ENCODE data around the gene UBASH3B. TPM values are rescaled to one million over a fixed set of nuclear protein-coding genes. Genes with fewer than 3 reads are reported as not detected.

The UBASH3B gene
- total RNA-seq, 1 donor from 2014 or later, result 19.3 TPM

DNA sequence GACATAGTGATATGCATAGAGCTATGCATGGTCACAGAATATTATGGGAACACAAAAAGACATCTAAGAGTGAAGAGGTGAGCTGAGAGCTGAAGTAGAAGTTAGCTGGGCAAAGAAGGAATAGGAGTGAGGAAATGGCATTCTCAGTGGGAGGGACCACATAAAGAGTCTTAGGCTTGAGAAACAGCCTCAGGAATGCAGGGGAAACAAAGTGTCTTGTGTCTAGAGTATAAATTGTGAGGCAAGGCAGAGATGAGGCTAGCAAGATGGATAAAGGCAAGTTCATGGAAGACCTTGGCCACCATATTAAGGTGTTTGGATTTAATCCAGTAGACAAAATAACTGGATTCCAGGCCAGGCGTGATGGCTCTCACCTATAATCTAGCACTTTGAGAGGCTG, 142.1 kb downstream of the UBASH3B start:
- Mint-ChIP-seq H3K27me3 (ENCODE audit: low read depth) (no peaks in the 10 kb centered on the region), H3K4me1 (ENCODE audit: low read depth) (peaks cover 2% of the 10 kb centered on the region), H3K36me3 (ENCODE audit: low read depth) (peaks cover 19% of the 10 kb centered on the region), H3K27ac (no peak overlapping the region), H3K4me3 (ENCODE audit: low read depth) (no peak overlapping the region), H3K9me3 (no peaks in the 10 kb centered on the region)
- DNase-seq (ENCODE audit: low spot score), result no peak
- intact Hi-C loops (cut with micrococcal nuclease), result loop anchor here (10.0 kb wide), 1 partner anchor 227 kb away; no protein-coding TSS in a partner anchor

GRCh38 chr11:122799406-122800105, 144.0 kb downstream of the UBASH3B start:
- Mint-ChIP-seq H3K9me3 (no peaks in the 10 kb centered on the region), H3K4me1 (ENCODE audit: low read depth) (peaks cover 18% of the 10 kb centered on the region), H3K27ac (no peak overlapping the region), H3K36me3 (ENCODE audit: low read depth) (peaks cover 19% of the 10 kb centered on the region), H3K27me3 (ENCODE audit: low read depth) (no peaks in the 10 kb centered on the region), H3K4me3 (ENCODE audit: low read depth) (no peak overlapping the region)
- intact Hi-C loops (cut with micrococcal nuclease), result loop anchor here (10.0 kb wide), 1 partner anchor 225 kb away; no protein-coding TSS in a partner anchor
- DNase-seq (ENCODE audit: low spot score), result no peak

DNA sequence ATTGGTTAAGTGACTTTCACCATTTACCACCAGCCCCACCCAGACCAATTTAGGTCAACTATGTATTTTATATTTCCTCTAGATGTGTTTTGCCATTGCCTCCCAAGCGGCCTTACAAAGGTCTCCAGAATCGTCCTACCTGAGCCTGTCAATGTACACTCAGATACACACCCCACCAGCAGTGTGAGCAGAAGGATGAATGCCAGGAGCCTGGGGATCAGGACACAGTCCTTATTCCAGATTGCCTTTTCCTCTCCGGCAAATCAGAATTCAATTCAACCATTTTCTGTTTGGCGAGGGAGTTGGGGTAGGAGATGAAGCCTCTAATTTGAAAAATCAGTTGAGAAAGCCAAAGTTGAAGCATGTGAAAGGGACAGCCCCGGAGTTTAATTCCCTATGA, 147.4 kb downstream of the UBASH3B start:
- intact Hi-C loops (cut with micrococcal nuclease), result no loop called here
- Mint-ChIP-seq H3K4me3 (ENCODE audit: low read depth) (no peak overlapping the region), H3K9me3 (no peaks in the 10 kb centered on the region), H3K27ac (no peak overlapping the region), H3K36me3 (ENCODE audit: low read depth) (peaks cover 8% of the 10 kb centered on the region), H3K27me3 (ENCODE audit: low read depth) (no peaks in the 10 kb centered on the region), H3K4me1 (ENCODE audit: low read depth) (peaks cover 28% of the 10 kb centered on the region)
- no peak for DNase-seq (ENCODE audit: low spot score)

DNA sequence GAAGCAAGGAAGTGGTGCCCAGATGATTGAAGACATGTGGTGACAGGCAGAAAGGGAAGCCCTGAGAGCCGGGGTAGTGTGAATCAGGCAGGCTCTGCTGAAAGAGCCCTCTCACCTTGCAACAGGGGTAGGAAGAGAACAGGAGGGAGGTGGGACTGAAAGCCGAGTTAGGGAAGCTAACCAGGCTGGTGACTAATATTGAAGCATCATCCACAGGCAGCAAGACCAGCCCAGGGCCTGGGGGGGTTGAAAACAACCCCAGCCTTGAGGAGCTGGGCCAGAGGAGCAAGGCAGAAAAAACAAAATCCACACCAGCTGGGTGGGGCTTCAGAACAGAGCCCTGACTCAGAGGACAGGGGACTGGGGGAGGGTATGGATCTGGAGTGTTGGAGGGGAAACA, 147.8 kb downstream of the UBASH3B start:
- intact Hi-C loops (cut with micrococcal nuclease), result no loop called here
- H3K27ac Mint-ChIP-seq, result peak overlapping the region; percentile 20
- peaks cover 32% of the 10 kb centered on the region for H3K4me1 Mint-ChIP-seq (ENCODE audit: low read depth)
- H3K4me3 Mint-ChIP-seq (ENCODE audit: low read depth), result no peak overlapping the region
- H3K27me3 Mint-ChIP-seq (ENCODE audit: low read depth), result no peaks in the 10 kb centered on the region
- H3K36me3 Mint-ChIP-seq (ENCODE audit: low read depth), result peaks cover 8% of the 10 kb centered on the region
- no peaks in the 10 kb centered on the region for H3K9me3 Mint-ChIP-seq
- no peak for DNase-seq (ENCODE audit: low spot score)

GRCh38 chr11:122803716-122804115, 148.2 kb downstream of the UBASH3B start:
- intact Hi-C loops (cut with micrococcal nuclease), result no loop called here
- Mint-ChIP-seq H3K9me3 (no peaks in the 10 kb centered on the region), H3K27ac (peak overlapping the region; percentile 20), H3K27me3 (ENCODE audit: low read depth) (no peaks in the 10 kb centered on the region), H3K4me1 (ENCODE audit: low read depth) (peaks cover 36% of the 10 kb centered on the region), H3K36me3 (ENCODE audit: low read depth) (peaks cover 8% of the 10 kb centered on the region), H3K4me3 (ENCODE audit: low read depth) (no peak overlapping the region)
- no peak for DNase-seq (ENCODE audit: low spot score)

DNA sequence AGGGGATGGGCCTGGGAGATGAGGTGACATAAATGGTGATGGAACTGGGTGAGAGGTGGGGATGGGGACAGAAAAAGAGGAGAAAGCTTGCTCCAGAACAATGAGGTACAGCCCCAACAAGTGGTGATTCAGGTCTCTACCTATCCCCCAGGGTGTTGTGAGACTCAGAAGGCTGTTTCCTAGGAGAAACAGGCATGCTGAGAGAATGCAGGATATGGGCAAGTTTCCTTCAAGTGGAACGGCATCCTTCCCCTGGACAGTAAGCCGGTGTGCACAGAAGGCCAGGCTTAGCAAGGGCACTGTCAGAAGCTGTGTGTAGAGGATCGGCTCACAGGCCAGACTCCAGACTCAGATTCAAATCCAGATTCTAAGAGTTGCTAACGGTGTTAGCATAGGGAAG, 148.6 kb downstream of the UBASH3B start:
- Mint-ChIP-seq H3K27me3 (ENCODE audit: low read depth) (no peaks in the 10 kb centered on the region), H3K4me3 (ENCODE audit: low read depth) (no peak overlapping the region), H3K36me3 (ENCODE audit: low read depth) (peaks cover 8% of the 10 kb centered on the region), H3K4me1 (ENCODE audit: low read depth) (peaks cover 37% of the 10 kb centered on the region), H3K27ac (no peak overlapping the region), H3K9me3 (no peaks in the 10 kb centered on the region)
- intact Hi-C loops (cut with micrococcal nuclease), result no loop called here
- no peak for DNase-seq (ENCODE audit: low spot score)

DNA sequence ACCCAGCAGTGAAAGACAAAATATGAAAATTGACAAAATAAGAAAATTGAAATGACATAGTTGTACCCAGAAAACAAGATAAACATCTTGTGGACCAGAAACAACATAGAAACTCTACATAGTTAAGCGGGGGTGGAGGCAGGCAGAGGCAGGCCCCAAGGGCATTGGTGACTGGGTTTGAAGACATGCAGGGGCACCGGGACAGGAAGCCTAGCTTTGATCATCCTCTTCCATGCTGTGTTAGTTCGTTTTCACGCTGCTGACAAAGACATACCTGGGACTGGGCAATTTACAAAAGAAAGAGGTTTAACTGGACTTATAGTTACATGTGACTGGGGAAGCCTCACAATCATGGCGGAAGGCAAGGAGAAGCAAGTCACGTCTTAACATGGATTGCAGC, 149.3 kb downstream of the UBASH3B start:
- Mint-ChIP-seq H3K36me3 (ENCODE audit: low read depth) (peaks cover 13% of the 10 kb centered on the region), H3K27ac (peak overlapping the region; percentile 43), H3K9me3 (no peaks in the 10 kb centered on the region), H3K4me3 (ENCODE audit: low read depth) (no peak overlapping the region), H3K27me3 (ENCODE audit: low read depth) (no peaks in the 10 kb centered on the region), H3K4me1 (ENCODE audit: low read depth) (peaks cover 42% of the 10 kb centered on the region)
- intact Hi-C loops (cut with micrococcal nuclease), result no loop called here
- no peak for DNase-seq (ENCODE audit: low spot score)

DNA sequence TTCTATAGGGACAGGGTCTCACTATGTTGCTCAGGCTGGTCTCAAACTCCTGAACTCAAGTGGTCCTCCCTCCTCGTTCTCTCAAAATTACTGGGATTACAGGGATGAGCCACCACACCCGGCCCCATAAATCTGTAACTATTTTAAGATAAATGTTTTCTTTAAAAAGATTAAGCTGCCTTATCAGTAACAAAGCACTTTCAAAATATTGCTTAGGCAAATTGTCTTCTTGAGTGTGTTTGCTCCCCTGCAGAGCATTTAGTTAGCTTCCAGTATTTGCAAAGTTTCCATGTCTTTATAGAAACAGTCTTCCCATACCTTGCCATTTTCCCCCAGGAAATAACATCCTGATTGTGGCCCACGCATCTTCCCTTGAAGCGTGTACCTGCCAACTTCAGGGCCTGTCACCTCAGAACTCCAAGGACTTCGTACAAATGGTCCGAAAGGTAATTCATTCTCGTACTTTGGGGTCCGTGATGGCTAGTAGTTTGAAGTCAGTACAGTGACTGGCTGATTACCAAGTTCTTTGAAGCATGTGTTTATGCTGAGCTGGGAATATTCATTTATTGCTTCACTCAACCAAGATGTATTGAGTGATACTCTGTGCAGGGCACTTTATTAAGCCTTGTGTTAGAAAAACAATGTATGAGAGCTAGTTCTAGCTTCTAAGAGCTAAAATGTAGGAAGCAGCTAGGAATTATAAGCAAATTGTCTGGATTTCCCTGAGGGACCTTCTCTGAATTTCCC, 152.4 kb downstream of the UBASH3B start:
- Mint-ChIP-seq H3K27me3 (ENCODE audit: low read depth) (no peaks in the 10 kb centered on the region), H3K9me3 (no peaks in the 10 kb centered on the region), H3K36me3 (ENCODE audit: low read depth) (peaks cover 17% of the 10 kb centered on the region), H3K4me3 (ENCODE audit: low read depth) (no peak overlapping the region), H3K27ac (peak overlapping the region; percentile 6), H3K4me1 (ENCODE audit: low read depth) (peaks cover 47% of the 10 kb centered on the region)
- intact Hi-C loops (cut with micrococcal nuclease), result loop anchor here (1.0 kb wide), 1 partner anchor 48 kb away; no protein-coding TSS in a partner anchor
- DNase-seq (ENCODE audit: low spot score), result no peak

DNA sequence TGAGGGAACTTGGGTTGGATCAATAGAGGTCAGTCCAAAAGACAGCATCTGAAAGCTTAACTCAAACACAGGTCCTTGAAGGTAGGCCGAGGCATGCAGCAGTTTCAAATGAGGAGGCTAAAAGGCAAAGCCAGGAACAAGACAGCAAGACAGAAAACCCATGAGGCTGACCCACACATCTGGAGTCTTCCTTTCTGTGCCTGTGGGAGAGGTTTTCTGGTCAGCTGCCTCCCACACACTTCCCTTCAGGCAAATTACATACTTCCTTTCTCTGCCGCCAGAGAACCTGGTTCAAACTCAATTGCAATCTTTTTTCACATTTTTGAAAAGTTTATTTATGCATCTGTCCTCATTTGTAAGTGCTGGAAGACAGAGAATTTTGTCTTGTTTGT, 153.0 kb downstream of the UBASH3B start:
- peaks cover 2% of the 10 kb centered on the region for H3K27me3 Mint-ChIP-seq (ENCODE audit: low read depth)
- intact Hi-C loops (cut with micrococcal nuclease), result loop anchor here (1.0 kb wide), 1 partner anchor 48 kb away; no protein-coding TSS in a partner anchor
- peaks cover 42% of the 10 kb centered on the region for H3K4me1 Mint-ChIP-seq (ENCODE audit: low read depth)
- no peak for DNase-seq (ENCODE audit: low spot score)
- peaks cover 17% of the 10 kb centered on the region for H3K36me3 Mint-ChIP-seq (ENCODE audit: low read depth)
- no peaks in the 10 kb centered on the region for H3K9me3 Mint-ChIP-seq
- H3K4me3 Mint-ChIP-seq (ENCODE audit: low read depth), result no peak overlapping the region
- H3K27ac Mint-ChIP-seq, result peak overlapping the region; percentile 6

GRCh38 chr11:122809866-122810265, 154.3 kb downstream of the UBASH3B start:
- no peak overlapping the region for H3K4me3 Mint-ChIP-seq (ENCODE audit: low read depth)
- H3K27me3 Mint-ChIP-seq (ENCODE audit: low read depth), result peaks cover 2% of the 10 kb centered on the region
- H3K27ac Mint-ChIP-seq, result no peak overlapping the region
- intact Hi-C loops (cut with micrococcal nuclease), result no loop called here
- peaks cover 14% of the 10 kb centered on the region for H3K36me3 Mint-ChIP-seq (ENCODE audit: low read depth)
- peaks cover 34% of the 10 kb centered on the region for H3K4me1 Mint-ChIP-seq (ENCODE audit: low read depth)
- H3K9me3 Mint-ChIP-seq, result no peaks in the 10 kb centered on the region
- DNase-seq (ENCODE audit: low spot score), result no peak

DNA sequence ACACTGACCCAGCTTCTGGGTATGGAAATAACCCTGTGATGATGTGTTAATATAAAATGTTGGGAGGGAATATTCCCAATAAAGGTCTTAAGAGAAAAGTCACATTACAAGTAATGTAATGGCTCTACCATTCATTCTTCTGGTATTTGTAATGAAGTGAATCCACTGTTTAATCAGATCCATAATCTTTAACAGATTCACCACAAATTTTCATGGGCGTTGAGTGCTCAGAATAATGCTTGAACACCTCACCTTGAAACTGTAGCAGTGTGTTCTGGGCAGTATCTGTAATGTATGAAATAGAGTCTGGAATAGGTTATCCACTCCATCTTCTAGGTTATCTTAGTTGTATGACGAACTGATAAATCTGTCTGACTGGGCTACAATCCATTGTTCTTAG, 156.2 kb downstream of the UBASH3B start:
- H3K27ac Mint-ChIP-seq, result no peak overlapping the region
- no peak overlapping the region for H3K4me3 Mint-ChIP-seq (ENCODE audit: low read depth)
- intact Hi-C loops (cut with micrococcal nuclease), result no loop called here
- peaks cover 13% of the 10 kb centered on the region for H3K36me3 Mint-ChIP-seq (ENCODE audit: low read depth)
- H3K27me3 Mint-ChIP-seq (ENCODE audit: low read depth), result peaks cover 2% of the 10 kb centered on the region
- peaks cover 31% of the 10 kb centered on the region for H3K4me1 Mint-ChIP-seq (ENCODE audit: low read depth)
- DNase-seq (ENCODE audit: low spot score), result no peak
- H3K9me3 Mint-ChIP-seq, result no peaks in the 10 kb centered on the region

DNA sequence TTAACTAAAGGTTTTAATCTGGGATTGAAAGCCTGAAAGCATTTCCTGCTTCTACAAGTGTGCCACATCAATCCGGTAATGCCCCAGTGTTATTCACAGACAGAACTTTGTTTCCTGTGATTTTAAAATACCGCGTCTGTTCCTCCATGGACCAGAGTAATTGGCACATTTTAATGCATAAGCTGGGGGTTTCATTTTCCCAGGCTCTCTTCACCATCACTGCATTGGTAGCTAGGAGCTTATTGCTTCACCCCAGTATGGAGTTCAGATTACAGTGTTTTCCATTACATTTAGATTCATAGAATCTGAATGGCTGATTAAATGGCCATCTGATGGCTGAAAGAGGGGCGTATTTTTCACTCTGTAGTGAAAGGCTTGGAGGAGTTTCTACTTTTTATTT, 157.1 kb downstream of the UBASH3B start:
- Mint-ChIP-seq H3K36me3 (ENCODE audit: low read depth) (peaks cover 9% of the 10 kb centered on the region), H3K4me3 (ENCODE audit: low read depth) (no peak overlapping the region), H3K4me1 (ENCODE audit: low read depth) (peaks cover 28% of the 10 kb centered on the region), H3K27me3 (ENCODE audit: low read depth) (peaks cover 2% of the 10 kb centered on the region), H3K27ac (no peak overlapping the region), H3K9me3 (no peaks in the 10 kb centered on the region)
- DNase-seq (ENCODE audit: low spot score), result no peak
- intact Hi-C loops (cut with micrococcal nuclease), result no loop called here

GRCh38 chr11:122813176-122813893, 157.8 kb downstream of the UBASH3B start:
- Mint-ChIP-seq H3K9me3 (no peaks in the 10 kb centered on the region), H3K4me3 (ENCODE audit: low read depth) (no peak overlapping the region), H3K27ac (no peak overlapping the region), H3K36me3 (ENCODE audit: low read depth) (peaks cover 9% of the 10 kb centered on the region), H3K27me3 (ENCODE audit: low read depth) (peaks cover 2% of the 10 kb centered on the region), H3K4me1 (ENCODE audit: low read depth) (peaks cover 23% of the 10 kb centered on the region)
- intact Hi-C loops (cut with micrococcal nuclease), result no loop called here
- DNase-seq (ENCODE audit: low spot score), result no peak
